ENCODE data around the gene KDM2B.

The KDM2B gene

GRCh38 chr12:121520119-121520518, 60.7 kb downstream of the KDM2B start:
- Histone ChIP-seq H3K36me3 (ENCODE audit: control insufficient read depth, insufficient read depth, low read length, severe bottlenecking) (no peaks in the 10 kb centered on the region), H3K9me3 (ENCODE audit: control insufficient read depth, low read length) (no peaks in the 10 kb centered on the region), H3K4me1 (ENCODE audit: control insufficient read depth, insufficient read depth, low read length) (no peaks in the 10 kb centered on the region), H3K9ac (ENCODE audit: low read length) (no peak overlapping the region), H3K27me3 (replicated peaks; ENCODE audit: control insufficient read depth, insufficient read depth, low read length) (no peaks in the 10 kb centered on the region), H3K4me3 (ENCODE audit: low read length) (no peak overlapping the region)
- no peak for DNase-seq (ENCODE audit: low read depth)

GRCh38 chr12:121519227-121519626, 61.6 kb downstream of the KDM2B start:
- no peak for DNase-seq (ENCODE audit: low read depth)
- no peak overlapping the region for H3K9ac ChIP-seq (ENCODE audit: low read length)
- no peaks in the 10 kb centered on the region for H3K27me3 ChIP-seq (replicated peaks; ENCODE audit: control insufficient read depth, insufficient read depth, low read length)
- H3K9me3 ChIP-seq (ENCODE audit: control insufficient read depth, low read length) = no peaks in the 10 kb centered on the region
- H3K36me3 ChIP-seq (ENCODE audit: control insufficient read depth, insufficient read depth, low read length, severe bottlenecking) = no peaks in the 10 kb centered on the region
- H3K4me3 ChIP-seq (ENCODE audit: low read length) = no peak overlapping the region
- no peaks in the 10 kb centered on the region for H3K4me1 ChIP-seq (ENCODE audit: control insufficient read depth, insufficient read depth, low read length)

GRCh38 chr12:121518656-121519055, 62.2 kb downstream of the KDM2B start:
- Histone ChIP-seq H3K9ac (ENCODE audit: low read length) (no peak overlapping the region), H3K36me3 (ENCODE audit: control insufficient read depth, insufficient read depth, low read length, severe bottlenecking) (no peaks in the 10 kb centered on the region), H3K9me3 (ENCODE audit: control insufficient read depth, low read length) (no peaks in the 10 kb centered on the region), H3K27me3 (replicated peaks; ENCODE audit: control insufficient read depth, insufficient read depth, low read length) (no peaks in the 10 kb centered on the region), H3K4me1 (ENCODE audit: control insufficient read depth, insufficient read depth, low read length) (no peaks in the 10 kb centered on the region), H3K4me3 (ENCODE audit: low read length) (no peak overlapping the region)
- DNase-seq (ENCODE audit: low read depth) = no peak

- no peak overlapping the region for H3K4me3 ChIP-seq (ENCODE audit: low read length)
- no peak for DNase-seq (ENCODE audit: low read depth)
- H3K36me3 ChIP-seq (ENCODE audit: control insufficient read depth, insufficient read depth, low read length, severe bottlenecking) = peaks cover 7% of the 10 kb centered on the region
- no peaks in the 10 kb centered on the region for H3K4me1 ChIP-seq (ENCODE audit: control insufficient read depth, insufficient read depth, low read length)
- no peaks in the 10 kb centered on the region for H3K9me3 ChIP-seq (ENCODE audit: control insufficient read depth, low read length)
- no peak overlapping the region for H3K9ac ChIP-seq (ENCODE audit: low read length)
- H3K27me3 ChIP-seq (replicated peaks; ENCODE audit: control insufficient read depth, insufficient read depth, low read length) = no peaks in the 10 kb centered on the region
Measured at GRCh38 chr12:121516437-121517011, 64.3 kb downstream of the KDM2B start.

GRCh38 chr12:121515615-121516014, 65.2 kb downstream of the KDM2B start:
- no peak for DNase-seq (ENCODE audit: low read depth)
- H3K27me3 ChIP-seq (replicated peaks; ENCODE audit: control insufficient read depth, insufficient read depth, low read length) = no peaks in the 10 kb centered on the region
- H3K9me3 ChIP-seq (ENCODE audit: control insufficient read depth, low read length) = no peaks in the 10 kb centered on the region
- H3K4me1 ChIP-seq (ENCODE audit: control insufficient read depth, insufficient read depth, low read length) = no peaks in the 10 kb centered on the region
- no peak overlapping the region for H3K4me3 ChIP-seq (ENCODE audit: low read length)
- no peak overlapping the region for H3K9ac ChIP-seq (ENCODE audit: low read length)
- peaks cover 7% of the 10 kb centered on the region for H3K36me3 ChIP-seq (ENCODE audit: control insufficient read depth, insufficient read depth, low read length, severe bottlenecking)

GRCh38 chr12:121514184-121514742, 66.6 kb downstream of the KDM2B start:
- no peak for DNase-seq (ENCODE audit: low read depth)
- Histone ChIP-seq H3K9me3 (ENCODE audit: control insufficient read depth, low read length) (no peaks in the 10 kb centered on the region), H3K4me3 (ENCODE audit: low read length) (no peak overlapping the region), H3K36me3 (ENCODE audit: control insufficient read depth, insufficient read depth, low read length, severe bottlenecking) (peaks cover 7% of the 10 kb centered on the region), H3K9ac (ENCODE audit: low read length) (no peak overlapping the region), H3K4me1 (ENCODE audit: control insufficient read depth, insufficient read depth, low read length) (no peaks in the 10 kb centered on the region), H3K27me3 (replicated peaks; ENCODE audit: control insufficient read depth, insufficient read depth, low read length) (no peaks in the 10 kb centered on the region)

GRCh38 chr12:121513464-121514183, 67.2 kb downstream of the KDM2B start:
- Histone ChIP-seq H3K27me3 (replicated peaks; ENCODE audit: control insufficient read depth, insufficient read depth, low read length) (no peaks in the 10 kb centered on the region), H3K4me3 (ENCODE audit: low read length) (no peak overlapping the region), H3K9me3 (ENCODE audit: control insufficient read depth, low read length) (no peaks in the 10 kb centered on the region), H3K36me3 (ENCODE audit: control insufficient read depth, insufficient read depth, low read length, severe bottlenecking) (peaks cover 7% of the 10 kb centered on the region), H3K4me1 (ENCODE audit: control insufficient read depth, insufficient read depth, low read length) (no peaks in the 10 kb centered on the region), H3K9ac (ENCODE audit: low read length) (no peak overlapping the region)
- no peak for DNase-seq (ENCODE audit: low read depth)

- H3K36me3 ChIP-seq (ENCODE audit: control insufficient read depth, insufficient read depth, low read length, severe bottlenecking) = peaks cover 7% of the 10 kb centered on the region
- no peaks in the 10 kb centered on the region for H3K4me1 ChIP-seq (ENCODE audit: control insufficient read depth, insufficient read depth, low read length)
- no peaks in the 10 kb centered on the region for H3K27me3 ChIP-seq (replicated peaks; ENCODE audit: control insufficient read depth, insufficient read depth, low read length)
- DNase-seq (ENCODE audit: low read depth) = no peak
- H3K9me3 ChIP-seq (ENCODE audit: control insufficient read depth, low read length) = no peaks in the 10 kb centered on the region
- no peak overlapping the region for H3K9ac ChIP-seq (ENCODE audit: low read length)
- no peak overlapping the region for H3K4me3 ChIP-seq (ENCODE audit: low read length)
Measured at GRCh38 chr12:121512561-121512960, 68.3 kb downstream of the KDM2B start.

GRCh38 chr12:121511916-121512315, 68.9 kb downstream of the KDM2B start:
- Histone ChIP-seq H3K27me3 (replicated peaks; ENCODE audit: control insufficient read depth, insufficient read depth, low read length) (no peaks in the 10 kb centered on the region), H3K9ac (ENCODE audit: low read length) (no peak overlapping the region), H3K36me3 (ENCODE audit: control insufficient read depth, insufficient read depth, low read length, severe bottlenecking) (peaks cover 7% of the 10 kb centered on the region), H3K9me3 (ENCODE audit: control insufficient read depth, low read length) (no peaks in the 10 kb centered on the region), H3K4me1 (ENCODE audit: control insufficient read depth, insufficient read depth, low read length) (no peaks in the 10 kb centered on the region), H3K4me3 (ENCODE audit: low read length) (no peak overlapping the region)
- no peak for DNase-seq (ENCODE audit: low read depth)

- H3K27me3 ChIP-seq (replicated peaks; ENCODE audit: control insufficient read depth, insufficient read depth, low read length) = no peaks in the 10 kb centered on the region
- H3K9ac ChIP-seq (ENCODE audit: low read length) = no peak overlapping the region
- H3K4me1 ChIP-seq (ENCODE audit: control insufficient read depth, insufficient read depth, low read length) = no peaks in the 10 kb centered on the region
- H3K9me3 ChIP-seq (ENCODE audit: control insufficient read depth, low read length) = no peaks in the 10 kb centered on the region
- no peak for DNase-seq (ENCODE audit: low read depth)
- peaks cover 7% of the 10 kb centered on the region for H3K36me3 ChIP-seq (ENCODE audit: control insufficient read depth, insufficient read depth, low read length, severe bottlenecking)
- H3K4me3 ChIP-seq (ENCODE audit: low read length) = no peak overlapping the region
Measured at GRCh38 chr12:121509339-121509738, 71.5 kb downstream of the KDM2B start.

GRCh38 chr12:121508533-121508932, 72.3 kb downstream of the KDM2B start:
- Histone ChIP-seq H3K4me1 (ENCODE audit: control insufficient read depth, insufficient read depth, low read length) (no peaks in the 10 kb centered on the region), H3K9me3 (ENCODE audit: control insufficient read depth, low read length) (no peaks in the 10 kb centered on the region), H3K27me3 (replicated peaks; ENCODE audit: control insufficient read depth, insufficient read depth, low read length) (no peaks in the 10 kb centered on the region), H3K4me3 (ENCODE audit: low read length) (no peak overlapping the region), H3K36me3 (ENCODE audit: control insufficient read depth, insufficient read depth, low read length, severe bottlenecking) (peaks cover 7% of the 10 kb centered on the region), H3K9ac (ENCODE audit: low read length) (no peak overlapping the region)
- DNase-seq (ENCODE audit: low read depth) = no peak
